ENCODE results near the gene NRXN3. TPM values are rescaled to one million over a fixed set of nuclear protein-coding genes. Genes with fewer than 3 reads are reported as not detected.

The NRXN3 gene
- total and polyA plus RNA-seq, 2 experiments from 2014 or later: 1.0 to 1.8 TPM

GRCh38 chr14:79197516-79197915 lies 1027.3 kb downstream of the NRXN3 start:
- H3K36me3 Mint-ChIP-seq (ENCODE audit: low read depth): no peaks in the 10 kb centered on the region
- no peaks in the 10 kb centered on the region; the same call in 2 of the 3 replicates for H3K9me3 Mint-ChIP-seq
- no peaks in the 10 kb centered on the region for H3K36me3 ChIP-seq (ENCODE audit: insufficient read depth)
- H3K9me2 ChIP-seq (ENCODE audit: insufficient read depth): no peaks in the 10 kb centered on the region
- H3K27me3 ChIP-seq (ENCODE audit: insufficient read depth): no peaks in the 10 kb centered on the region
- no peak for ATAC-seq
- H2AFZ ChIP-seq: no peak overlapping the region
- H3K4me1 ChIP-seq (ENCODE audit: insufficient read depth): no peaks in the 10 kb centered on the region; the same call in 1 of the 2 replicates
- no peaks in the 10 kb centered on the region for H3F3A ChIP-seq (replicated peaks; ENCODE audit: low read depth)
- H3K79me2 ChIP-seq (replicated peaks; ENCODE audit: insufficient read depth): no peaks in the 10 kb centered on the region
- peaks cover 7% of the 10 kb centered on the region for H3K4me1 Mint-ChIP-seq
- H3K4me2 ChIP-seq: no peak overlapping the region
- H3K27me3 Mint-ChIP-seq (ENCODE audit: insufficient read depth, low read depth, poor library complexity): no peaks in the 10 kb centered on the region
- no peak overlapping the region for H3K27ac ChIP-seq (ENCODE audit: low read depth)
- H3K27ac Mint-ChIP-seq: no peak overlapping the region
- DNase-seq (ENCODE audit: low spot score): no peak
- H3K4me3 ChIP-seq: no peak overlapping the region
- H4K20me1 ChIP-seq (replicated peaks; ENCODE audit: insufficient read depth): no peaks in the 10 kb centered on the region
- H3K4me3 Mint-ChIP-seq: no peak overlapping the region
- TF ChIP-seq POLR2AphosphoS5 (IDR thresholded peaks at IDR 0.05; ENCODE audit: low read depth) (no peak), ZNF462 (CRISPR knock-in tag; IDR thresholded peaks at IDR 0.05) (no peak), EZH2 (IDR thresholded peaks at IDR 0.05; ENCODE audit: low read depth, unreplicated experiment) (no peak), STAT1 (IDR thresholded peaks at IDR 0.05; ENCODE audit: unreplicated experiment) (no peak), REST (IDR thresholded peaks at IDR 0.05; ENCODE audit: unreplicated experiment) (no peak), JUNB (IDR thresholded peaks at IDR 0.05; ENCODE audit: unreplicated experiment) (no peak), CREB1 (CRISPR knock-in tag; IDR thresholded peaks at IDR 0.05; ENCODE audit: low read depth) (no peak), EZH2phosphoT487 (IDR thresholded peaks at IDR 0.05; ENCODE audit: unreplicated experiment) (no peak), NANOG (IDR thresholded peaks at IDR 0.05; ENCODE audit: borderline replicate concordance) (no peak), ETS1 (IDR thresholded peaks at IDR 0.05) (no peak), ZNF331 (CRISPR knock-in tag; IDR thresholded peaks at IDR 0.05; ENCODE audit: low read depth) (no peak), CTCF (conservative IDR thresholded peaks at IDR 0.05; ENCODE audit: low read depth in 2 of 2) (no peak), ZNF114 (CRISPR knock-in tag; IDR thresholded peaks at IDR 0.05) (no peak)

Data from GM23338 (cell line).